ENCODE measurements around the gene ZNF155.
"Not testable (repeated sequence)": the region's sequence is repeated elsewhere in the genome, so short reads cannot be mapped to it uniquely, and the experiment has no call there.

ZNF155 gene

GRCh38 chr19:43983912-43984686, at the start of gene ZNF155:
TSS of gene ZNF155 (plus strand) at chr19:43984188. CDS start at chr19:43988544, 4,356 bp downstream.
- Histone ChIP-seq H3K9ac (peak within 1 kb of the TSS in 10 of 11 experiments; percentile 62 to 78 (median 69); a peak in 21 of 22 replicates), H3K4me1 (peaks cover 3 to 18% (median 8%) of the 10 kb centered on the region in 10 experiments; a peak in 14 of 20 replicates), H3K36me3 (peaks cover 2 to 14% (median 4%) of the 10 kb centered on the region in 11 experiments; a peak in 19 of 22 replicates), H3K27me3 (no peaks in the 10 kb centered on the region), H3K4me3 (peak within 1 kb of the TSS; percentile 59 to 73 (median 68)), H4K20me1 (no peaks in the 10 kb centered on the region), H3K4me2 (peak within 1 kb of the TSS; percentile 72 to 86 (median 78)), H3K27ac (peak within 1 kb of the TSS in 8 of 11 experiments; percentile 2 to 64 (median 34); a peak in 10 of 22 replicates), H3K9me3 (replicated peaks in 1 of 11) (peaks cover 0 to 35% (median 10%) of the 10 kb centered on the region in 11 experiments; a peak in 13 of 22 replicates)
- no peak for TF ChIP-seq Cebpa-rat (IDR thresholded peaks at IDR 0.05)

- H3K9ac ChIP-seq = peak within 1 kb of the TSS; percentile 85 to 91 (median 89)
- peaks cover 29 to 34% (median 33%) of the 10 kb centered on the region in 11 experiments for H3K36me3 ChIP-seq
- no peaks in the 10 kb centered on the region for H3K27me3 ChIP-seq
- peaks cover 12 to 38% (median 16%) of the 10 kb centered on the region in 11 experiments; a peak in 21 of 22 replicates for H3K9me3 ChIP-seq (replicated peaks in 1 of 11)
- peak within 1 kb of the TSS; percentile 68 to 88 (median 81) for H3K4me3 ChIP-seq
- H4K20me1 ChIP-seq = no peaks in the 10 kb centered on the region
- peaks cover 7 to 23% (median 19%) of the 10 kb centered on the region in 10 experiments for H3K4me1 ChIP-seq
- no peak for TF ChIP-seq Cebpa-rat (IDR thresholded peaks at IDR 0.05)
- H3K27ac ChIP-seq = peak within 1 kb of the TSS; percentile 75 to 89 (median 85)
- peak within 1 kb of the TSS; percentile 84 to 97 (median 94) for H3K4me2 ChIP-seq
These were observed 48.8 kb upstream of the ZNF155 start, which contains the start of gene ZNF45 for GRCh38 chr19:43934985-43935708. TSS of gene ZNF45 (minus strand) at chr19:43935282. CDS start at chr19:43922185, 13,097 bp downstream.

- Histone ChIP-seq H3K9me3 (replicated peaks in 1 of 11) (peaks cover 19 to 45% (median 23%) of the 10 kb centered on the region in 11 experiments), H3K27me3 (no peaks in the 10 kb centered on the region)
- no peak for TF ChIP-seq Cebpa-rat (IDR thresholded peaks at IDR 0.05)
These were observed 47.8 kb upstream of the ZNF155 start for GRCh38 chr19:43936188-43936587.

GRCh38 chr19:43939557-43940260, 44.3 kb upstream of the ZNF155 start:
- no peaks in the 10 kb centered on the region for H4K20me1 ChIP-seq
- no peaks in the 10 kb centered on the region for H3K27me3 ChIP-seq
- peaks cover 19 to 38% (median 23%) of the 10 kb centered on the region in 11 experiments for H3K9me3 ChIP-seq (replicated peaks in 1 of 11)
- H3K9ac ChIP-seq = no peak overlapping the region
- no peak overlapping the region for H3K27ac ChIP-seq
- no peak overlapping the region for H3K4me2 ChIP-seq
- H3K4me3 ChIP-seq = no peak overlapping the region
- TF ChIP-seq Cebpa-rat (IDR thresholded peaks at IDR 0.05) = no peak
- H3K4me1 ChIP-seq = peaks cover 0 to 6% (median 4%) of the 10 kb centered on the region in 10 experiments; a peak in 7 of 20 replicates
- H3K36me3 ChIP-seq = no peaks in the 10 kb centered on the region

More at GRCh38 chr19:43936188-43936587, 47.8 kb upstream of the ZNF155 start:
- Histone ChIP-seq H3K4me1 (peaks cover 7 to 23% (median 19%) of the 10 kb centered on the region in 10 experiments), H3K27ac (no peak overlapping the region), H3K36me3 (peaks cover 19 to 23% (median 23%) of the 10 kb centered on the region in 11 experiments), H3K4me3 (no peak overlapping the region), H3K4me2 (peak overlapping the region in 4 of 11 experiments; percentile 86 to 97 (median 94); a peak in 5 of 22 replicates), H3K9ac (no peak overlapping the region), H4K20me1 (no peaks in the 10 kb centered on the region)

GRCh38 chr19:43940719-43941118, 43.3 kb upstream of the ZNF155 start:
- H3K27ac ChIP-seq = no peak overlapping the region
- TF ChIP-seq Cebpa-rat (IDR thresholded peaks at IDR 0.05) = no peak
- H3K4me2 ChIP-seq = no peak overlapping the region
- peaks cover 19 to 48% (median 28%) of the 10 kb centered on the region in 11 experiments for H3K9me3 ChIP-seq (replicated peaks in 1 of 11)
- no peaks in the 10 kb centered on the region for H3K27me3 ChIP-seq
- peaks cover 0 to 4% (median 1%) of the 10 kb centered on the region in 10 experiments; a peak in 7 of 20 replicates for H3K4me1 ChIP-seq
- H3K9ac ChIP-seq = no peak overlapping the region
- no peaks in the 10 kb centered on the region for H3K36me3 ChIP-seq
- no peak overlapping the region for H3K4me3 ChIP-seq
- H4K20me1 ChIP-seq = no peaks in the 10 kb centered on the region

- Histone ChIP-seq H4K20me1 (no peaks in the 10 kb centered on the region), H3K4me1 (peaks cover 0 to 4% (median 0%) of the 10 kb centered on the region in 10 experiments; a peak in 2 of 20 replicates), H3K27me3 (no peaks in the 10 kb centered on the region), H3K9me3 (replicated peaks in 1 of 11) (peaks cover 19 to 53% (median 33%) of the 10 kb centered on the region in 11 experiments), H3K4me2 (no peak overlapping the region), H3K27ac (no peak overlapping the region), H3K9ac (no peak overlapping the region), H3K36me3 (no peaks in the 10 kb centered on the region), H3K4me3 (no peak overlapping the region)
- TF ChIP-seq Cebpa-rat (IDR thresholded peaks at IDR 0.05) = no peak
These were observed 42.8 kb upstream of the ZNF155 start for GRCh38 chr19:43941209-43941608.

- H3K9me3 ChIP-seq (replicated peaks in 1 of 11) = peaks cover 56 to 76% (median 65%) of the 10 kb centered on the region in 11 experiments
- not testable (repeated sequence) for H3K27ac ChIP-seq, H4K20me1 ChIP-seq, H3K9ac ChIP-seq, H3K4me2 ChIP-seq, H3K4me1 ChIP-seq, H3K36me3 ChIP-seq, H3K27me3 ChIP-seq, H3K4me3 ChIP-seq
These were observed 36.6 kb upstream of the ZNF155 start for GRCh38 chr19:43947412-43947811.

GRCh38 chr19:43949803-43950202, 34.2 kb upstream of the ZNF155 start:
- H3K36me3 ChIP-seq, H3K4me2 ChIP-seq, H3K4me1 ChIP-seq, H4K20me1 ChIP-seq, H3K4me3 ChIP-seq, H3K27ac ChIP-seq, H3K27me3 ChIP-seq, H3K9ac ChIP-seq: not testable (repeated sequence)
- H3K9me3 ChIP-seq (replicated peaks in 1 of 11) = peaks cover 65 to 99% (median 88%) of the 10 kb centered on the region in 11 experiments

Data from BLaER1 treated with 17β-estradiol and CSF1 and Interleukin-3, amounts not matched to agents 10 nM and 100 nM (cell line).